ENCODE data around the gene CDK3.
A peak's percentile ranks its signal among the peaks of the same experiment; 100 is the strongest.

The CDK3 gene

GRCh38 chr17:76004750-76005262 is 4.2 kb downstream of the CDK3 start:
- no peak overlapping the region for H3K4me3 ChIP-seq (ENCODE audit: low read depth in 1 of 5, low read length in 5 of 5)
- peaks cover 0 to 42% (median 29%) of the 10 kb centered on the region in 5 donors for H3K4me1 ChIP-seq (ENCODE audit: control insufficient read depth in 5 of 5, insufficient read depth in 5 of 5, low read length in 5 of 5)
- peak overlapping the region in 1 of 5 donors; percentile 39 for H3K9ac ChIP-seq (ENCODE audit: low read length in 5 of 5)
- peak overlapping the region; percentile 82 for H3K27ac ChIP-seq (ENCODE audit: low read depth, low read length)
- H3K27me3 ChIP-seq (ENCODE audit: control insufficient read depth in 5 of 5, insufficient read depth in 4 of 5, low read length in 5 of 5) = no peaks in the 10 kb centered on the region
- no peaks in the 10 kb centered on the region for H3K9me3 ChIP-seq (ENCODE audit: control insufficient read depth in 5 of 5, low read length in 5 of 5)
- peaks cover 0 to 19% (median 7%) of the 10 kb centered on the region in 5 donors for H3K36me3 ChIP-seq (ENCODE audit: control insufficient read depth in 5 of 5, insufficient read depth in 5 of 5, low read length in 5 of 5)

- Histone ChIP-seq H3K36me3 (ENCODE audit: control insufficient read depth in 5 of 5, insufficient read depth in 5 of 5, low read length in 5 of 5) (peaks cover 0 to 13% (median 7%) of the 10 kb centered on the region in 5 donors), H3K9me3 (ENCODE audit: control insufficient read depth in 5 of 5, low read length in 5 of 5) (no peaks in the 10 kb centered on the region), H3K4me1 (ENCODE audit: control insufficient read depth in 5 of 5, insufficient read depth in 5 of 5, low read length in 5 of 5) (peaks cover 0 to 36% (median 23%) of the 10 kb centered on the region in 5 donors), H3K27ac (ENCODE audit: low read depth, low read length) (peak overlapping the region; percentile 82), H3K9ac (ENCODE audit: low read length in 5 of 5) (peak overlapping the region in 1 of 5 donors; percentile 48), H3K4me3 (ENCODE audit: low read depth in 1 of 5, low read length in 5 of 5) (no peak overlapping the region), H3K27me3 (ENCODE audit: control insufficient read depth in 5 of 5, insufficient read depth in 4 of 5, low read length in 5 of 5) (no peaks in the 10 kb centered on the region)
Observed at GRCh38 chr17:76005263-76006149, 4.9 kb downstream of the CDK3 start.

GRCh38 chr17:76007131-76007849 is 6.6 kb downstream of the CDK3 start:
- peaks cover 0 to 6% (median 2%) of the 10 kb centered on the region in 5 donors for H3K36me3 ChIP-seq (ENCODE audit: control insufficient read depth in 5 of 5, insufficient read depth in 5 of 5, low read length in 5 of 5)
- H3K4me3 ChIP-seq (ENCODE audit: low read depth in 1 of 5, low read length in 5 of 5) = no peak overlapping the region
- H3K9ac ChIP-seq (ENCODE audit: low read length in 5 of 5) = no peak overlapping the region
- H3K27ac ChIP-seq (ENCODE audit: low read depth, low read length) = no peak overlapping the region
- peaks cover 0 to 29% (median 23%) of the 10 kb centered on the region in 5 donors for H3K4me1 ChIP-seq (ENCODE audit: control insufficient read depth in 5 of 5, insufficient read depth in 5 of 5, low read length in 5 of 5)
- H3K27me3 ChIP-seq (ENCODE audit: control insufficient read depth in 5 of 5, insufficient read depth in 4 of 5, low read length in 5 of 5) = no peaks in the 10 kb centered on the region
- H3K9me3 ChIP-seq (ENCODE audit: control insufficient read depth in 5 of 5, low read length in 5 of 5) = no peaks in the 10 kb centered on the region

- H3K27me3 ChIP-seq (ENCODE audit: control insufficient read depth in 5 of 5, insufficient read depth in 4 of 5, low read length in 5 of 5) = no peaks in the 10 kb centered on the region
- no peak overlapping the region for H3K9ac ChIP-seq (ENCODE audit: low read length in 5 of 5)
- H3K9me3 ChIP-seq (ENCODE audit: control insufficient read depth in 5 of 5, low read length in 5 of 5) = no peaks in the 10 kb centered on the region
- peaks cover 0 to 3% (median 0%) of the 10 kb centered on the region in 5 donors for H3K36me3 ChIP-seq (ENCODE audit: control insufficient read depth in 5 of 5, insufficient read depth in 5 of 5, low read length in 5 of 5)
- H3K27ac ChIP-seq (ENCODE audit: low read depth, low read length) = no peak overlapping the region
- peaks cover 0 to 29% (median 23%) of the 10 kb centered on the region in 5 donors for H3K4me1 ChIP-seq (ENCODE audit: control insufficient read depth in 5 of 5, insufficient read depth in 5 of 5, low read length in 5 of 5)
- no peak overlapping the region for H3K4me3 ChIP-seq (ENCODE audit: low read depth in 1 of 5, low read length in 5 of 5)
Observed at GRCh38 chr17:76007850-76008165, 7.2 kb downstream of the CDK3 start.

GRCh38 chr17:76008208-76008607 is 7.6 kb downstream of the CDK3 start:
- Histone ChIP-seq H3K27me3 (ENCODE audit: control insufficient read depth in 5 of 5, insufficient read depth in 4 of 5, low read length in 5 of 5) (no peaks in the 10 kb centered on the region), H3K9me3 (ENCODE audit: control insufficient read depth in 5 of 5, low read length in 5 of 5) (no peaks in the 10 kb centered on the region), H3K36me3 (ENCODE audit: control insufficient read depth in 5 of 5, insufficient read depth in 5 of 5, low read length in 5 of 5) (peaks cover 0 to 3% (median 0%) of the 10 kb centered on the region in 5 donors), H3K4me1 (ENCODE audit: control insufficient read depth in 5 of 5, insufficient read depth in 5 of 5, low read length in 5 of 5) (peaks cover 0 to 25% (median 19%) of the 10 kb centered on the region in 5 donors), H3K9ac (ENCODE audit: low read length in 5 of 5) (no peak overlapping the region), H3K4me3 (ENCODE audit: low read depth in 1 of 5, low read length in 5 of 5) (no peak overlapping the region), H3K27ac (ENCODE audit: low read depth, low read length) (no peak overlapping the region)

- H3K4me1 ChIP-seq (ENCODE audit: control insufficient read depth in 5 of 5, insufficient read depth in 5 of 5, low read length in 5 of 5) = peaks cover 0 to 19% (median 14%) of the 10 kb centered on the region in 5 donors
- H3K9me3 ChIP-seq (ENCODE audit: control insufficient read depth in 5 of 5, low read length in 5 of 5) = no peaks in the 10 kb centered on the region
- no peak overlapping the region for H3K27ac ChIP-seq (ENCODE audit: low read depth, low read length)
- no peaks in the 10 kb centered on the region for H3K27me3 ChIP-seq (ENCODE audit: control insufficient read depth in 5 of 5, insufficient read depth in 4 of 5, low read length in 5 of 5)
- no peak overlapping the region for H3K9ac ChIP-seq (ENCODE audit: low read length in 5 of 5)
- peaks cover 0 to 3% (median 0%) of the 10 kb centered on the region in 5 donors for H3K36me3 ChIP-seq (ENCODE audit: control insufficient read depth in 5 of 5, insufficient read depth in 5 of 5, low read length in 5 of 5)
- H3K4me3 ChIP-seq (ENCODE audit: low read depth in 1 of 5, low read length in 5 of 5) = no peak overlapping the region
Observed at GRCh38 chr17:76008630-76009425, 8.2 kb downstream of the CDK3 start.

GRCh38 chr17:76009447-76009846 is 8.8 kb downstream of the CDK3 start:
- no peak overlapping the region for H3K4me3 ChIP-seq (ENCODE audit: low read depth in 1 of 5, low read length in 5 of 5)
- H3K36me3 ChIP-seq (ENCODE audit: control insufficient read depth in 5 of 5, insufficient read depth in 5 of 5, low read length in 5 of 5) = peaks cover 0 to 3% (median 0%) of the 10 kb centered on the region in 5 donors
- no peak overlapping the region for H3K27ac ChIP-seq (ENCODE audit: low read depth, low read length)

GRCh38 chr17:76009969-76010661 is 9.5 kb downstream of the CDK3 start:
- H3K9ac ChIP-seq (ENCODE audit: low read length in 5 of 5) = no peak overlapping the region
- no peaks in the 10 kb centered on the region for H3K9me3 ChIP-seq (ENCODE audit: control insufficient read depth in 5 of 5, low read length in 5 of 5)
- peaks cover 0 to 18% (median 8%) of the 10 kb centered on the region in 5 donors for H3K4me1 ChIP-seq (ENCODE audit: control insufficient read depth in 5 of 5, insufficient read depth in 5 of 5, low read length in 5 of 5)
- peaks cover 0 to 6% (median 5%) of the 10 kb centered on the region in 5 donors for H3K27me3 ChIP-seq (ENCODE audit: control insufficient read depth in 5 of 5, insufficient read depth in 4 of 5, low read length in 5 of 5)
- H3K36me3 ChIP-seq (ENCODE audit: control insufficient read depth in 5 of 5, insufficient read depth in 5 of 5, low read length in 5 of 5) = no peaks in the 10 kb centered on the region
- no peak overlapping the region for H3K27ac ChIP-seq (ENCODE audit: low read depth, low read length)
- no peak overlapping the region for H3K4me3 ChIP-seq (ENCODE audit: low read depth in 1 of 5, low read length in 5 of 5)

More at GRCh38 chr17:76009447-76009846, 8.8 kb downstream of the CDK3 start:
- Histone ChIP-seq H3K27me3 (ENCODE audit: control insufficient read depth in 5 of 5, insufficient read depth in 4 of 5, low read length in 5 of 5) (peaks cover 0 to 2% (median 0%) of the 10 kb centered on the region in 5 donors), H3K9ac (ENCODE audit: low read length in 5 of 5) (no peak overlapping the region), H3K4me1 (ENCODE audit: control insufficient read depth in 5 of 5, insufficient read depth in 5 of 5, low read length in 5 of 5) (peaks cover 0 to 18% (median 12%) of the 10 kb centered on the region in 5 donors), H3K9me3 (ENCODE audit: control insufficient read depth in 5 of 5, low read length in 5 of 5) (no peaks in the 10 kb centered on the region)

GRCh38 chr17:76011951-76012350 is 11.3 kb downstream of the CDK3 start:
- H3K9me3 ChIP-seq (ENCODE audit: control insufficient read depth in 5 of 5, low read length in 5 of 5) = no peaks in the 10 kb centered on the region
- H3K4me3 ChIP-seq (ENCODE audit: low read depth in 1 of 5, low read length in 5 of 5) = no peak overlapping the region
- H3K4me1 ChIP-seq (ENCODE audit: control insufficient read depth in 5 of 5, insufficient read depth in 5 of 5, low read length in 5 of 5) = peaks cover 0 to 10% (median 0%) of the 10 kb centered on the region in 5 donors
- no peak overlapping the region for H3K27ac ChIP-seq (ENCODE audit: low read depth, low read length)
- H3K36me3 ChIP-seq (ENCODE audit: control insufficient read depth in 5 of 5, insufficient read depth in 5 of 5, low read length in 5 of 5) = no peaks in the 10 kb centered on the region
- no peak overlapping the region for H3K9ac ChIP-seq (ENCODE audit: low read length in 5 of 5)
- peaks cover 0 to 7% (median 6%) of the 10 kb centered on the region in 5 donors for H3K27me3 ChIP-seq (ENCODE audit: control insufficient read depth in 5 of 5, insufficient read depth in 4 of 5, low read length in 5 of 5)

All from subcutaneous abdominal adipose tissue (tissue), 5 donors.